A549 treated with CpdA at 1 μM for 4 hours (cell line): ENCODE measurements around the gene RHOBTB3. TPM values are rescaled to one million over a fixed set of nuclear protein-coding genes. Genes with fewer than 3 reads are reported as not detected.

Experiments
- total RNA-seq: library from RNA; stranded (reverse); fragments of 200-300 nt; extraction: Qiagen RNA extraction; gene quantifications from 5 replicates; pipeline ENCODE4 v1.2.3, GENCODE V29; 2022; ENCODE audit warnings: low read depth

The RHOBTB3 gene, protein sequence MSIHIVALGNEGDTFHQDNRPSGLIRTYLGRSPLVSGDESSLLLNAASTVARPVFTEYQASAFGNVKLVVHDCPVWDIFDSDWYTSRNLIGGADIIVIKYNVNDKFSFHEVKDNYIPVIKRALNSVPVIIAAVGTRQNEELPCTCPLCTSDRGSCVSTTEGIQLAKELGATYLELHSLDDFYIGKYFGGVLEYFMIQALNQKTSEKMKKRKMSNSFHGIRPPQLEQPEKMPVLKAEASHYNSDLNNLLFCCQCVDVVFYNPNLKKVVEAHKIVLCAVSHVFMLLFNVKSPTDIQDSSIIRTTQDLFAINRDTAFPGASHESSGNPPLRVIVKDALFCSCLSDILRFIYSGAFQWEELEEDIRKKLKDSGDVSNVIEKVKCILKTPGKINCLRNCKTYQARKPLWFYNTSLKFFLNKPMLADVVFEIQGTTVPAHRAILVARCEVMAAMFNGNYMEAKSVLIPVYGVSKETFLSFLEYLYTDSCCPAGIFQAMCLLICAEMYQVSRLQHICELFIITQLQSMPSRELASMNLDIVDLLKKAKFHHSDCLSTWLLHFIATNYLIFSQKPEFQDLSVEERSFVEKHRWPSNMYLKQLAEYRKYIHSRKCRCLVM
- 5.9 to 10.0 TPM (median 7.3 TPM) in 5 replicates for total RNA-seq

GRCh38 chr5:95730730-95731570 lies at the start of gene RHOBTB3:
Gene RHOBTB3 (plus strand): TSS chr5:95731336. CDS start chr5:95731683, 347 bp downstream.

GRCh38 chr5:95682891-95683290 lies 48.2 kb upstream of the RHOBTB3 start, which contains the start of gene SPATA9:
Gene SPATA9 (minus strand): TSS chr5:95682991. CDS start chr5:95682854, 137 bp downstream.

DNA sequence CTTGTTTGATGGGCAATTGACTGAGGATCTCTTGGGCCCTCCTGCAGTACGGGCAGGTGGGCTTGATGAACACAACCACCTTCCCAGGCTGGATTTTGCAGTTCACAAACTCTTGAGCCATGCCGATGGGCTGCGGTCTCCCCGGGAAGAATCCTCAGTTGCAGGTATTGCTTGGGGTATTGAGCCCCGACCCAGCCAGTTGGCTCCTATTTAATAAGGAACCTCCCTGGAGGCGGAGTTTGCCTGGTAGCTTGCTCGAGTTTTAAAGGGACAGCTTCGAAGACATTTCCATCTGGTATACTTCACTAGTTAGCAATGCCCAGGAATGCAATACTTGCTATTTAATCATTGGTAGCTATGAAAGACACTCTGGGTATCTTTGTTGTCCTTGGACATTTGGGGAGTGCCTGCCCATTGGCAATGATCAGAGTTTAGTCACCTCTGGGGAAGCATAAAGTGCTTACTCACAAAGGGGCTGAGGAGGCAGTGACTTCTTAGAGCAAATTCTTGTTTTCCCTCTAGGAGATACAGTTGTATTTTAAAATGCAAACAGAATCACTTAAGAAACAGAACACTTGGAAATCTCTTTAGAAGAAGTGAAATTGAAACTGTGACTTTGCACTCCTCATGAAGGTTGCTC lies 91.5 kb downstream of the RHOBTB3 start, which contains the start of gene GLRX:
Gene GLRX, minus strand, starts transcription at position 185 of the 640 bp plus-strand sequence. Its CDS starts 64 bp downstream, at position 121.

Other genes starting within 250 kb of the RHOBTB3 start
- 18.4 to 25.6 TPM (median 22.5 TPM) in 5 replicates for gene SKIC3, start 176.4 kb upstream of the RHOBTB3 start, total RNA-seq
- 5.7 to 7.6 TPM (median 7.3 TPM) in 5 replicates for gene ARSK, start 176.2 kb upstream of the RHOBTB3 start, total RNA-seq
- gene GPR150, start 111.2 kb upstream of the RHOBTB3 start, total RNA-seq, result 0.07 to 0.15 TPM (median 0.08 TPM) in 4 of 5 replicates, not detected in the other
- gene RFESD, start 84.6 kb upstream of the RHOBTB3 start, total RNA-seq, result 2.5 to 3.8 TPM (median 3.1 TPM) in 5 replicates
- gene SPATA9, start 48.3 kb upstream of the RHOBTB3 start, total RNA-seq, result 0.09 TPM in 1 of 5 replicates, not detected in the others
- 47.3 to 86.3 TPM (median 54.5 TPM) in 5 replicates for gene GLRX, start 91.4 kb downstream of the RHOBTB3 start, total RNA-seq
- gene ELL2, start 230.5 kb downstream of the RHOBTB3 start, total RNA-seq, result 10.8 to 18.4 TPM (median 13.0 TPM) in 5 replicates